Measurements from ENCODE around the gene EFNA5.

EFNA5 gene

GRCh38 chr5:107601076-107601475, 69.7 kb downstream of the EFNA5 start:
- no peak for DNase-seq

- DNase-seq: no peak
Observed at GRCh38 chr5:107598958-107599357, 71.8 kb downstream of the EFNA5 start.

- no peak for DNase-seq
Observed at GRCh38 chr5:107597803-107598202, 72.9 kb downstream of the EFNA5 start.

GRCh38 chr5:107597247-107597646, 73.5 kb downstream of the EFNA5 start:
- no peak for DNase-seq

DNA sequence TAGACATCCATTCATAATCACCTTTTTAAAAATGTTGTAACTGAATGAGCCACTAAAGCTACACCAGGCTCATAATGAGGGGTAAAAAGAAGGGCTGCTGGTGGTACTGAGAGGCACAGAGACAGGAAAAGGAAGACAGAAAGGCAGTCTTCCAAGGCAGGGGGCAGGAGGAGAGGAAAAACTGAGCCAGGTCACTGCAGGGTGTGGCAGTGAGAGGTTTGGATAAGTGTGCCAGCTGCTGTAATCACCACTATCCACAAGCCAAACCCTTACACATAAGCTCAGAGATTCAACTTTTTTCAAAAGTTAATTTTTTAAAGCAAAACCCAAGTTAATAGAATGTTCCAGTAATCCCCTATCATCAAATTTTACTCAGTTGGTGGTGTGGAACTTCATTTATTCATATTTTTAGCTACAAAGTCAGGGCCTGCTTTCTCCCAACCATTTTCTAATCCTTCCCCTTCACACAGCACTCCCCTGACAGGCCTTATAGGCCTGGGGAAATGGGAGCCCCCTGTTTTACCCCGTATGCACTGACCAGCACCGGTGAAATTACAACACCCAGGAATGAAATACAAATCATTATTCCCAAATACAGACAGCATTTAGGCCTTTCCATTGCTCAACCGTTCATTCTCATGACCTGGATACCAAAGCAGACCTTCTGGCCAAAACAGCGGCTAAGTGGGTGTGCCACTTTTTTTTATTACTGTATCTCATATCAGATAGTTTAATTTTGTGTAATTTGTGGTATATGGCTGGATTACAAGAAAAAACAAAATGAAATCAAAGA, 76.3 kb downstream of the EFNA5 start:
- DNase-seq: no peak

DNA sequence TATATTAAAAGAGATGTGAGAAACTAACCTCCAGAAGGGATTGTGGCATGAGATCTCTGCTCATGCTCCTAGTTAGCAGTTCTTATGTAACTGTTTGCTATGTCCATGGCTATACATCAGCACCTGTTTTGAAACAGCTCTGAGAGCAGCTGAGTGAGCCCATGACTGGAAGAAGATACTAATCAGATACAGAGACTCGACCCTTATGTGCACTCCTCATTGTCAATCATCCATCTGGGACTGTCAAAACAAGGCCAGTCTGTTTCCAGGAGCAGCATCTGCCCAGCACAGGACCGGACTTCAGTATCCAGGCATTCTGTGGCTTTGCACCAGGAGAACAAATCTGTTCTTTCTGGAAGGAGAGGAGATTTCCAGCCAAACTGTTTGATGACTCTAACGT, 77.7 kb downstream of the EFNA5 start:
- no peak for DNase-seq

DNA sequence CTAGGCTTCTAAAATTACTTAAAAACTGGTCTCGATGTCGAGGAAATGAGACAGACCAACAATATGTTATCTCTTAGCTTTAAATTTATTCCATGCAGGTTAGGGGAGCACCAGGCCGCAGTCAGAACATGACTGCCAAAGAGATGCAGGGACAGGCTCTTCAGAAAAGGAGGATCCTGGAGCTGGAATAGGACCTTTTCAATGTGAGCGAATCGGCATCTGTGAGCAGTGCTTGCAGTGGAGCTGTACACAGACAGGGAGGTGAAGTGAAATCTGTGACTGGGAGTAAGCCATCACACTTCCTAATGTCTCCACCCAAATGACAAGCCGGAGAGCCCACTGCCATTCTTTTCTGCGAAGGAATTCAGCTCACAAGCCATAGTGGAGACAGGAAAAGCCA, 78.2 kb downstream of the EFNA5 start:
- no peak for DNase-seq

GRCh38 chr5:107590686-107591085, 80.1 kb downstream of the EFNA5 start:
- no peak for DNase-seq

DNA sequence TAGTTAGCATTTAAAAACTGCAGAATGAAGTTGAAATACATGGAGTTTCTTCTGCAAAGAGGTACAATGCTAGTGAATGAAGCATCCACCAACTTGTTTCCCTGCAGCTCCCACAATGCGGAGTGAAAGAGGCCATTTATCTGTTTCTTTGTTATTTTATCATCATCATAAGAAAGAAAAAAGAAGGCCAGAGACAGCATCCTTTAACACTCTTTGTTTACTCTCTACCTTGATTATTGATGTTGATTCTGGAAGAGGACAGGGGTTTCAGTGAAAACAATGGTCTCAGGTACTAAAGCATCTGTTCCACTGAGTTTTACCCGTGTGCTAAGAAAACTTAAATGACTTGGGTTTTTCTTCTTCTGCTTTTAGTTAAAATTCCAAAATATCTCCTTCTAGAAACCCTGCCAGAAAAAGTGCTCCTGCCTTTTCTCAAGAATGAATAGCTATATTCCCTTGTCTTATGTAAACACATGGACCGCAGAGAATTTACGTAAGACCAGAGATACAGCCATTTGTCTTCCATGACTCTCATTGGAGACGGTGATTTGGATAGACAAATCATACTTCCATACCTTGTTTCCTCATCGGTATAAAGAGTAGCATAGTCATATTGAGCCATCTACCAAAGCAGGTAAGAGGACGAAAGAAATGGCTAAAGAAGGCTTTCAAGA, 81.1 kb downstream of the EFNA5 start:
- no peak for DNase-seq

DNA sequence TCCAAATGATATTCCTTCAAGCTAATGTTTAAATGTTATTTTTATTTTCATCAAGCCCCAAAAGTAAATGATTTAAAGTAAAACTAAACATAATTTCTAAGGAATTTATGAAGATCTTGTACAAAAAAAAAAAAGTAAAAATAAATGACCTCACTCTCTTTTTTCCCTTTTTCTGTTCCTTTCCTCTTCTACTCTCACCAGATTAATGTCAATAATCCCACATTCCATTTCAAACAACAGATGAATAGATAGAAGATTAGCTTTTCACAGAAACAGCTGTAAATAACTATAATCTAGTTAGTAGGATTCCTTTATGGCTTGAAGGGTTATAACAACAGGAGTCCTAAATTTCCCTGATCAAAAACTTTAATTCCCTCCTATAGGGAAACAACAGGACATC, 88.1 kb downstream of the EFNA5 start:
- DNase-seq: no peak

DNA sequence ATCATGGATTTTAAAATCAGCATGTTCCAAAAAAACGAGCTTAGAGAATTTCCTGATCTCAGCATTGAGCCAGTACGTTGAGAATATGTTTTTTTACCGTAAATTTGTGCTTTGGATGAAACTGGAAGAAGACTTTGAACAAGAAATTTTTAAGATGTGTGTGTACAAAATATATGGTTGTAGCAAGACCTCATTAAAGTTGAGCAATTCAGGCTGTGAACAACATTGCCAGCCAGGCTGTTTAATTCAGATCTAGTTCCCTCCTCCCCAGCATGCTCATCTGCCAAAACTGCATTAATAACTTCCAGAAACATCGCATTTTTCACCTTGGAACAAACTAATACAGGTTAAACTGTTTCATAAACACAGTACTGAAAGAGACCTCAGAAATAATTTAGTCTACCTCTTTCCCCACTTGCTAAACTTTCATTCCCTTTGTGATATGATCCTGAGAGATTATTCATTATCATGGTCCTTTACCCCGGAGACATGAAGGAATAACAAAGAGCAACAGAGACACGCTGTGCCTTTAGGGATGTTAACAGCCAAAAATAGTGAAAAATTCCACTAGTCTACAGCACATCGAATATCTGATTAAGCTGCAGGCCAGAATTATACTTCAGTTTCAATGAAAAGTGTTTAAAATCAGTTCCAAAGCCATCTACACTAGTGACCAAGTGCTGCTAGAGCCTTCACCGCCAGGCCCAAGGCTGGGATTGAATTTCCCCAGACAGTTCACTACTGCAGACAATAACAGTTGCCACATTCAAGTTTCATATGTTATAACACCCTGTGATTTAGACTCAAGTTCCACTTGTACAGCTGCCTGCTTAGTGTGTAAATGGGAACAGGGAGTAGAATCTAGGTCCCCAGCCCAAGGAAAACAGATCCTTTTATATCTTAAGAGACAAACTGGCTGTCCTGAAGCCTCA, 89.6 kb downstream of the EFNA5 start:
- DNase-seq: no peak

- no peak for DNase-seq
Observed at GRCh38 chr5:107578051-107578635, 92.6 kb downstream of the EFNA5 start.

DNA sequence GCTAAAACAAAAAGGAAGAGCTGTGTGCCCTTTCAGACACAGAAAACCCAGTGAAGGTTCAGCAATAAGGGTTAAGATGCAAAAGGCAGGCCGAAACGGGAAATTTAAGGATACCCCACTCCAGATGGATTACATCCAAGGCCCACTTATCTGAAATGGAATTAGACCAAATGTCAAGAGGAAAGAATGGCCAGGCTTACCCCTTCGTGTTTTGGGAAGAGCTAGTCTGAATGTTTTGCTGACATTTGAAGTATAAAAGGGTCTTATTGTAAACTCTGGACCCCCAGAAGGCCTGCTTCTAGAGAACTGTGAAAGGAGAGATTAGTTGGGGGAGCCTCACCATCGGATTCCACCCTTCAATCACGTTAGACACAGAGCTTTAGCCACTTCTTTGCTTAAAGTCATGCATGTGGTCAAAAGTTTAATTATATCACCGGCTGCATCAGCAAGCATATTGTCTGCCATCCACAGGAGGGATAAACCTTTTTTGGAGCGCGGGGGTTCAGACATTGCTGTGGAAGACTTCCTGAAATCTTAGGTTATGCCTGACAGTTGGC, 93.3 kb downstream of the EFNA5 start:
- DNase-seq: no peak

DNA sequence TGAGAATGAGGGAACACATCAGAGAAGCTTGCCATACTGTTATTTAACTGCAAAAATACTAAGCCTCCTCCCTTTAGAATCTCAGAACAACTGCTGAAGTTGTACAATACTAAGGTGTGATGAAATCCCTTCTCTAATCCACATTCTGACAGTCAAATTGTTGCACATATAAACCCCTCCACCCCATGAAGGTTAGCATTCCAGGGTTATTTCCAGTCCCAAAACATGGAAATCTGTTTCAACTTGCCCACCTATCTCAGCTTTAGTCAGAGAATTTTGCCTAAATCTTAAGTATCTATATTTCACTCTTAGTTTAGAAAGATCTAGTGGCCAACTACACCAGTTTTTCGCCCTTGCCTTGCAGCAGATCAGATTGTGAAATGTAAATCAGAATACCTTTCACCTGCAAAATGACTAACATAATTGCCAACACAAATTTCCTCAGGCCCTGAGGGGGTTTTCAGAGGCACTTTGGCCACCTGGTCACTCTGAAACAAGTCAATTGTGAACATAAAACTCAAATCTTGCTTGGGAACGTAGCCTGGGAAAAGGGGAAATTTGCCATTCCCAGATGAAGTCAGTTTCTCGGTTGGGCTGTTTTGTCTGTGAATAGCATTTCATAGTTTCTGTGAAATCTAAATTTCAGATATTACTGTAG, 93.9 kb downstream of the EFNA5 start:
- no peak for DNase-seq

DNA sequence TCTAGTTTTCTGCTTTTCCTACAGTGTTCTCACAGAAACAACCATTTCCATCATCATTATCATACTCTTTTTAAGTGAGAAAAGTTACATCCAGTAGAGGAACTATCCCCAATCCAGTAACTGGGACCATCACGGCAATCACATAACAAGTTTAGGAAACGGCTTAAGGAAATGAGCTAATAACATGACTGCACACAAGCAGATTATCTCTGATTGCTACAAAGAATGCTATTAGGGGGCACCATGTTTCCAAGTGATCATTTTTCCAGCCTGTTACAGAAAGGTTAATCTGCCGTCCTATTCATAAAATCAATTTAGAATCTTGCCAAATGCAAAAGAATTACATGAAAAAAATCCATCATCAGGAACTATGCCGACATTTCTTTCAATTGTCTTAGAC, 94.6 kb downstream of the EFNA5 start:
- no peak for DNase-seq

- no peak for DNase-seq
Observed at GRCh38 chr5:107574287-107574686, 96.5 kb downstream of the EFNA5 start.

- no peak for DNase-seq
Observed at GRCh38 chr5:107572715-107573368, 97.9 kb downstream of the EFNA5 start.

- peak; percentile 78 to 94 for DNase-seq
Observed at GRCh38 chr5:107571621-107572536, 98.9 kb downstream of the EFNA5 start.

DNA sequence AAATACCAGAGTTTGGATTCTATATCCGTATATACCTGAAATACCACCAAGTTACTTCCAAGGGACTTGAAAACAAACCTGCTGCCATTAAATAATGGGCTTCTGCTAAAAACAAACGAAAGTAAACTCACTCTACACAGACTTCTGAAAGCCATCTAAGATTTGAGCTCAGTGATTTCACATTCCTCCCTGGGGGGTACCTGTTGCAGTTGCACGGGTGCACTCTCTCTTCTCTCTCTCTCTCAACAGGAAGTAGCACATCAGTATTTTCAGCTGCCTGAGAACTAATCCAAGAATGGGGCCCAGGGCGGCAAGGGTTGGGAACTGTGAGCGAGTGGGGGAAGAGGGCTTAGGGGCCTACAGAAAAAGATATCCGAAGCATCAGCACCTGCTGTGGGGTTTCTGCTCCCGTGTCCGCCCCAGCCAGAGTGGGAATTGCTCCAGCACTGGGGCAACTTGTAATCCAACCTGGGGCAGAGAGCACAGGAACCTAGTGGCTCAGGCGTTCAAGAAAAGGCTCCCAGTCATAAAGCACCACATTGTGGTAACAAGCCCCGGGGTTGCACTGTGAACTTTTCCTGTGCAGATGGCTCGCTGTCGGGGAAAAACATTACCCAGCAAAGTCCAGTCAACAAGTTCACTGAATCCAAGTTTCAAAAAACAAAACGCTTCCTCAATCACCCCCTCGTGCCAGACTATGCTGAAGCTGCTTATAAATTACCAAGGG, 99.8 kb downstream of the EFNA5 start:
- DNase-seq: peak in 1 of 2 experiments; percentile 45

- DNase-seq: no peak
Observed at GRCh38 chr5:107570181-107570580, 100.6 kb downstream of the EFNA5 start.

Data from SW 1271 (cell line).